SU-DHL-6 (cell line): ENCODE results near the gene NTM.

ENCODE experiments used
- H2AFZ ChIP-seq: fragments of 200-600 bp; sonication (generic); 2 replicates; pipeline ENCODE4 v1.6.1; 2014; ENCODE audit warnings: low read depth, mild to moderate bottlenecking, moderate library complexity, mixed read lengths, antibody characterized with exemption, low read length; ENCODE audit not compliant: severe bottlenecking
- H3F3A ChIP-seq: fragments of 200-600 bp; shearing (Covaris generic); 2 replicates; pipeline ENCODE4 v1.6.0; 2016; ENCODE audit warnings: antibody characterized with exemption, mild to moderate bottlenecking; ENCODE audit not compliant: insufficient read depth
- H3K27ac ChIP-seq: fragments of 200-600 bp; sonication (generic); 2 replicates; pipeline ENCODE4 v1.5.1; 2016; ENCODE audit warnings: low read depth, mild to moderate bottlenecking, low read length, moderate library complexity, mixed read lengths
- H3K27me3 ChIP-seq: fragments of 200-600 bp; sonication (generic), shearing (Covaris generic); 2 replicates; pipeline ENCODE4 v1.6.0; 2014; ENCODE audit warnings: mild to moderate bottlenecking, low read length
- H3K36me3 ChIP-seq: fragments of 200-600 bp; sonication (generic); 2 replicates; pipeline ENCODE4 v1.6.1; 2014; ENCODE audit warnings: mild to moderate bottlenecking, low read length, mixed read lengths
- H3K4me2 ChIP-seq: fragments of 300-600, 200-600 bp; shearing (Covaris generic), sonication (generic); 2 replicates; pipeline ENCODE4 v1.6.0; 2014; ENCODE audit warnings: low read length, low read depth, mild to moderate bottlenecking; ENCODE audit not compliant: poor library complexity, severe bottlenecking
- H3K4me3 ChIP-seq: fragments of 200-600 bp; sonication (generic); 2 replicates; pipeline ENCODE4 v1.5.1; 2014; ENCODE audit warnings: antibody characterized with exemption, low read length, mild to moderate bottlenecking, mixed read lengths; ENCODE audit not compliant: insufficient read depth, poor library complexity, severe bottlenecking
- H3K79me2 ChIP-seq: fragments of 200-600 bp; sonication (generic); 2 replicates; pipeline ENCODE4 v1.6.1; 2014; ENCODE audit warnings: mild to moderate bottlenecking, low read length, moderate library complexity; ENCODE audit not compliant: insufficient read depth
- H3K9ac ChIP-seq: fragments of 200-600 bp; sonication (generic); 2 replicates; pipeline ENCODE4 v1.7.0; 2014; ENCODE audit warnings: mild to moderate bottlenecking, low read length
- H3K9me2 ChIP-seq: fragments of 200-600 bp; sonication (generic); replicated peaks from 2 replicates; pipeline ENCODE4 v1.6.1; 2014; ENCODE audit warnings: low read length; ENCODE audit not compliant: insufficient read depth
- H3K9me3 ChIP-seq: fragments of 200-600 bp; sonication (generic); 2 replicates; pipeline ENCODE4 v1.6.1; 2014; ENCODE audit warnings: low read length, mixed read lengths; ENCODE audit not compliant: insufficient read depth
- H4K20me1 ChIP-seq: fragments of 200-600 bp; sonication (generic); 2 replicates; pipeline ENCODE4 v1.6.1; 2014; ENCODE audit warnings: low read depth, mild to moderate bottlenecking, antibody characterized with exemption, low read length, moderate library complexity, mixed read lengths
- EZH2phosphoT487 ChIP-seq: fragments of 200-600 bp; sonication (generic), shearing (Covaris generic); conservative IDR thresholded peaks from 2 replicates; pipeline ENCODE4 v1.6.1; 2018; ENCODE audit warnings: mild to moderate bottlenecking, antibody characterized with exemption, low read length, moderate library complexity, mixed read lengths
- TF ChIP-seq, protein P1 (sequence below): fragments of 200-600 bp; sonication (generic); IDR thresholded peaks from one replicate; pipeline ENCODE4 v1.5.1; 2017; ENCODE audit warnings: antibody characterized with exemption, mild to moderate bottlenecking, low read length, moderate library complexity; ENCODE audit not compliant: insufficient read depth, poor library complexity, severe bottlenecking

NTM gene

DNA sequence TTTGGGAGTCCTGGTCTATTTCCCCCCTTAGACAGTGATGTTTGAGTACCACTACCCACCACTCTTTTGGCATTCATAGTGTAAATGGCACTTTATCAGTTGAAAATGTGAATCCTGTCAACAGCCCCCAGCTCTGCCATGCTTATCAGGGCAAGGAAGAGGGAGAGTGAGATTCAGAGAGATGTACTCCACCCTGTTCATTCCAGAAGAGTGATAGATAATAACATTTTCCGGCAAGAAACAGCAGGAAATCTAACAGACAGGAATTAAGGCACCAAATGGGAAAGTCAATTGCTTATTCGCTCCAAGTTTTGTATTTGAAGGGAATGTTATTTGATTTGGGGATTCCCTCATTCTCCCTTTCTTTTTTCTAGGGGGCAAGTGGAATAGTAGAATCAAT, 681.9 kb downstream of the NTM start:
- Histone ChIP-seq H3K4me3 (no peak overlapping the region), H3F3A (no peaks in the 10 kb centered on the region), H3K79me2 (no peaks in the 10 kb centered on the region), H3K9ac (no peak overlapping the region), H3K27ac (no peak overlapping the region), H3K9me2 (no peaks in the 10 kb centered on the region), H3K36me3 (no peaks in the 10 kb centered on the region), H2AFZ (no peak overlapping the region), H3K4me2 (no peak overlapping the region), H4K20me1 (no peaks in the 10 kb centered on the region), H3K9me3 (no peaks in the 10 kb centered on the region), H3K27me3 (no peaks in the 10 kb centered on the region)
- TF ChIP-seq, protein P1, sequence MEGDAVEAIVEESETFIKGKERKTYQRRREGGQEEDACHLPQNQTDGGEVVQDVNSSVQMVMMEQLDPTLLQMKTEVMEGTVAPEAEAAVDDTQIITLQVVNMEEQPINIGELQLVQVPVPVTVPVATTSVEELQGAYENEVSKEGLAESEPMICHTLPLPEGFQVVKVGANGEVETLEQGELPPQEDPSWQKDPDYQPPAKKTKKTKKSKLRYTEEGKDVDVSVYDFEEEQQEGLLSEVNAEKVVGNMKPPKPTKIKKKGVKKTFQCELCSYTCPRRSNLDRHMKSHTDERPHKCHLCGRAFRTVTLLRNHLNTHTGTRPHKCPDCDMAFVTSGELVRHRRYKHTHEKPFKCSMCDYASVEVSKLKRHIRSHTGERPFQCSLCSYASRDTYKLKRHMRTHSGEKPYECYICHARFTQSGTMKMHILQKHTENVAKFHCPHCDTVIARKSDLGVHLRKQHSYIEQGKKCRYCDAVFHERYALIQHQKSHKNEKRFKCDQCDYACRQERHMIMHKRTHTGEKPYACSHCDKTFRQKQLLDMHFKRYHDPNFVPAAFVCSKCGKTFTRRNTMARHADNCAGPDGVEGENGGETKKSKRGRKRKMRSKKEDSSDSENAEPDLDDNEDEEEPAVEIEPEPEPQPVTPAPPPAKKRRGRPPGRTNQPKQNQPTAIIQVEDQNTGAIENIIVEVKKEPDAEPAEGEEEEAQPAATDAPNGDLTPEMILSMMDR: no peak
- no peak for TF ChIP-seq EZH2phosphoT487

DNA sequence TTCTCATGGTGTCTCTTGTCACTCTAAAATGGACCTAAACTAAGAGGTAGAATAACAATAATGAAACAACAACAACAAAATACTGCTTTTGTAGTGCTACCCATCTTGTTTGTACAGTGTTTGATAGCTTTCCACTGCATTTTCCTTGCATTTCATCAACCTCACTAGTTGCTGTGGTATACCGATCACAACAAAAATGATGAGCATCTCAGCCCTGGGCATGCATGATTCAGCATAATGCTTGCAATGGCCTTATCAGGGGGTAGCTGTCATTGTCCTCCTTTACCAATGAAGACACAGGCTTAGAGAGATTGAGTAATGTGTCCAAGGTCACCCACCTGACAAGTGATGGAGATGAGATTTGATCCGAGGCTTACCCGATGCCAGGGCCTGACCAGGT, 682.5 kb downstream of the NTM start:
- no peaks in the 10 kb centered on the region for H3K9me3 ChIP-seq
- H3F3A ChIP-seq: no peaks in the 10 kb centered on the region
- no peaks in the 10 kb centered on the region for H3K79me2 ChIP-seq
- H2AFZ ChIP-seq: no peak overlapping the region
- no peak overlapping the region for H3K4me2 ChIP-seq
- no peak for TF ChIP-seq EZH2phosphoT487
- TF ChIP-seq, protein P1: no peak
- no peaks in the 10 kb centered on the region for H3K36me3 ChIP-seq
- no peak overlapping the region for H3K4me3 ChIP-seq
- H3K9me2 ChIP-seq: no peaks in the 10 kb centered on the region
- no peaks in the 10 kb centered on the region for H3K27me3 ChIP-seq
- H3K9ac ChIP-seq: no peak overlapping the region
- H3K27ac ChIP-seq: no peak overlapping the region
- no peaks in the 10 kb centered on the region for H4K20me1 ChIP-seq

DNA sequence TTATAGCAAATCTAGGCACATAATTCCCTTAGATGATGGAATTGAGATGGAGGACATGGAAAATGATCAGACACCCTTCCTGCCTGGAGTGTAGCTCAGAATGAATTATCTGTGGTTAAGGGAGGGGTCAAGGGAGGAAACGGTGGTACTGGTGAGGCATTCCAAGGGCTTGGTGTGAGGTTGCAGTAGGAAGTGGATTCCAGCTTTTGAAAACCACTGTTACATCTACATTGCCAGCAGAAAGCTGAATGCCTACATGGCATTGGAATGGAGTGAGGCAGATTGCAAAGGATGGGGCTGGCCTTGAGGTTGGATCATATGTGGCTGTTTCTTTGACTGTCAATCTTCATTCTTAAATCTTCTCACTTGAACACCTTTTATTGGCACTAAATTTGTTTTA, 684.4 kb downstream of the NTM start:
- Histone ChIP-seq H3K79me2 (no peaks in the 10 kb centered on the region), H3F3A (no peaks in the 10 kb centered on the region), H3K27me3 (no peaks in the 10 kb centered on the region), H3K36me3 (no peaks in the 10 kb centered on the region), H3K27ac (no peak overlapping the region), H2AFZ (no peak overlapping the region), H3K4me2 (no peak overlapping the region), H3K9me2 (no peaks in the 10 kb centered on the region), H4K20me1 (no peaks in the 10 kb centered on the region), H3K9ac (no peak overlapping the region), H3K4me3 (no peak overlapping the region), H3K9me3 (no peaks in the 10 kb centered on the region)
- TF ChIP-seq, protein P1: no peak
- TF ChIP-seq EZH2phosphoT487: no peak
